HepG2 (cell line): Measurements from ENCODE around the gene GPATCH3. TPM values are rescaled to one million over a fixed set of nuclear protein-coding genes. Genes with fewer than 3 reads are reported as not detected.

ENCODE experiments used
- CHCHD3 ChIP-seq: sonication (generic); formaldehyde crosslinking; IDR thresholded peaks from 2 replicates; pipeline ENCODE4 v1.8.0; 2022; ENCODE audit warnings: mild to moderate bottlenecking, missing genetic modification reagents, moderate library complexity
- DMTF1 ChIP-seq: sonication (generic); formaldehyde crosslinking; IDR thresholded peaks from 2 replicates; pipeline ENCODE4 v1.4.0; 2020; ENCODE audit warnings: mild to moderate bottlenecking, missing genetic modification reagents
- LCORL ChIP-seq, 2 experiments: fragments of 450-650 bp in 1 of 2; sonication (generic) in 1 of 2; formaldehyde crosslinking in 1 of 2; IDR thresholded peaks; 2 replicates each; pipeline versions ENCODE4 v1.5.0 to v1.6.1; 2017 to 2020; ENCODE audit warnings: antibody characterized with exemption in 1 of 2, missing genetic modification reagents in 1 of 2
- NBN ChIP-seq: fragments of 450-650 bp; conservative IDR thresholded peaks from 2 replicates; pipeline ENCODE4 v1.6.1; 2017
- PBX2 ChIP-seq: IDR thresholded peaks from 2 replicates; pipeline ENCODE4 v1.6.1; 2016; ENCODE audit warnings: control low read depth
- PHF8 ChIP-seq: sonication (generic); formaldehyde crosslinking; IDR thresholded peaks from 2 replicates; pipeline ENCODE4 v1.5.0; 2020; ENCODE audit warnings: missing genetic modification reagents
- TEF ChIP-seq: sonication (generic); formaldehyde crosslinking; IDR thresholded peaks from 2 replicates; pipeline ENCODE4 v1.5.0; 2020; ENCODE audit warnings: missing genetic modification reagents
- ZBTB40 ChIP-seq, 2 experiments: fragments of 450-650 bp in 1 of 2; sonication (generic) in 1 of 2; formaldehyde crosslinking in 1 of 2; IDR thresholded peaks; 2 replicates each; pipeline versions ENCODE4 v1.6.1 to v1.8.0; 2016 to 2022; ENCODE audit warnings: antibody characterized with exemption in 1 of 2, mild to moderate bottlenecking in 1 of 2, missing genetic modification reagents in 1 of 2
- ZBTB7A ChIP-seq: sonication (generic); formaldehyde crosslinking; IDR thresholded peaks from 2 replicates; pipeline ENCODE4 v1.8.0; 2022; ENCODE audit warnings: mild to moderate bottlenecking, missing genetic modification reagents
- ZNF354B ChIP-seq: sonication (generic); formaldehyde crosslinking; IDR thresholded peaks from 2 replicates; pipeline ENCODE4 v1.8.0; 2022; ENCODE audit warnings: mild to moderate bottlenecking, missing genetic modification reagents
- ZNF672 ChIP-seq: sonication (generic); formaldehyde crosslinking; IDR thresholded peaks from 2 replicates; pipeline ENCODE4 v1.8.1; 2022; ENCODE audit warnings: missing genetic modification reagents
- ZNF781 ChIP-seq: sonication (generic); formaldehyde crosslinking; IDR thresholded peaks from 2 replicates; pipeline ENCODE4 v1.5.1; 2020; ENCODE audit warnings: borderline replicate concordance, mild to moderate bottlenecking, missing genetic modification reagents; ENCODE audit errors: not compliant biosample characterization
- ZNF891 ChIP-seq: sonication (generic); formaldehyde crosslinking; IDR thresholded peaks from 2 replicates; pipeline ENCODE4 v1.5.0; 2020; ENCODE audit warnings: mild to moderate bottlenecking, missing genetic modification reagents
- ZZZ3 ChIP-seq: sonication (generic); formaldehyde crosslinking; IDR thresholded peaks from 2 replicates; pipeline ENCODE4 v1.4.0; 2020; ENCODE audit warnings: missing genetic modification reagents, mild to moderate bottlenecking, borderline replicate concordance
- polyA plus RNA-seq, 8 experiments: library from polyadenylated mRNA; depleted of rRNA in 3 of 8; stranded (reverse) in 7 of 8; unstranded in 1 of 8; fragments of >200 nt; fragmentation: Illumina TruSeq in 4 of 8; extraction: Trizol in 4 of 8; gene quantifications; 2 replicates each; pipeline versions ENCODE4 v1.2.1 to v1.2.3, GENCODE V29; 2011 to 2016; ENCODE audit warnings: low read depth in 4 of 8, missing spikeins in 1 of 8, mixed read lengths in 1 of 8; ENCODE audit not compliant: insufficient read depth in 1 of 8
- total RNA-seq, 5 experiments: library from RNA; depleted of rRNA; stranded (reverse); fragments of >200 nt; fragmentation: Illumina TruSeq; extraction: Trizol; gene quantifications; 2 replicates each; pipeline ENCODE4 v1.2.3, GENCODE V29; 2016; ENCODE audit warnings: low read depth in 1 of 5

GPATCH3 gene
- total and polyA plus RNA-seq, 2 of the 13 experiments (the other 11 are each of a cell fraction or from before 2014, with no cell fraction given): 8.3 to 11.0 TPM

- TF ChIP-seq ZBTB40 (IDR thresholded peaks at IDR 0.05) (no peak), ZBTB40 (CRISPR knock-in tag; IDR thresholded peaks at IDR 0.05) (0 out of 2 replicates have a peak, but pooled peaks have one; percentile 59), TEF (CRISPR knock-in tag) (0 out of 2 replicates have a peak, but pooled peaks have one; percentile 39), ZNF891 (CRISPR knock-in tag) (no peak), PHF8 (CRISPR knock-in tag) (peak; percentile 45; the same call in 1 of the 2 replicates), ZNF672 (no peak), PBX2 (no peak), ZNF781 (CRISPR knock-in tag) (peak; percentile 79), ZZZ3 (CRISPR knock-in tag) (0 out of 2 replicates have a peak, but pooled peaks have one; percentile 40), NBN (no peak), CHCHD3 (CRISPR knock-in tag) (no peak), LCORL (IDR thresholded peaks at IDR 0.05) (no peak), LCORL (CRISPR knock-in tag; IDR thresholded peaks at IDR 0.05) (peak; percentile 77; the same call in 1 of the 2 replicates), DMTF1 (CRISPR knock-in tag) (no peak), ZNF354B (CRISPR knock-in tag) (no peak), ZBTB7A (CRISPR knock-in tag) (peak; percentile 32; the same call in 1 of the 2 replicates)
Observed at GRCh38 chr1:26910343-26911160, 10.3 kb upstream of the GPATCH3 start (continued).
